ENCODE measurements around the gene NUP98.
"Not testable (repeated sequence)": the region's sequence is repeated elsewhere in the genome, so short reads cannot be mapped to it uniquely, and the experiment has no call there.

NUP98 gene

GRCh38 chr11:3662856-3663255 lies 134.5 kb downstream of the NUP98 start:
- no peak for TF ChIP-seq CTCF (IDR thresholded peaks at IDR 0.05; ENCODE audit: insufficient read depth, low read depth, low read length, missing control alignments)
- DNase-seq (ENCODE audit: low read depth), result no peak
- H3K4me3 ChIP-seq (ENCODE audit: low read length), result no peak overlapping the region

- no peak for DNase-seq (ENCODE audit: low read depth)
- no peak for TF ChIP-seq CTCF (IDR thresholded peaks at IDR 0.05; ENCODE audit: insufficient read depth, low read depth, low read length, missing control alignments)
- no peak overlapping the region for H3K4me3 ChIP-seq (ENCODE audit: low read length)
Observed at GRCh38 chr11:3660960-3661359, 136.4 kb downstream of the NUP98 start.

- TF ChIP-seq CTCF (IDR thresholded peaks at IDR 0.05; ENCODE audit: insufficient read depth, low read depth, low read length, missing control alignments), result no peak
- no peak for DNase-seq (ENCODE audit: low read depth)
- no peak overlapping the region for H3K4me3 ChIP-seq (ENCODE audit: low read length)
Observed at GRCh38 chr11:3659595-3660515, 137.5 kb downstream of the NUP98 start.

GRCh38 chr11:3658252-3658651 lies 139.1 kb downstream of the NUP98 start:
- DNase-seq (ENCODE audit: low read depth), result no peak
- no peak overlapping the region for H3K4me3 ChIP-seq (ENCODE audit: low read length)
- TF ChIP-seq CTCF (IDR thresholded peaks at IDR 0.05; ENCODE audit: insufficient read depth, low read depth, low read length, missing control alignments), result no peak

- H3K4me3 ChIP-seq (ENCODE audit: low read length); DNase-seq (ENCODE audit: low read depth): not testable (repeated sequence)
Observed at GRCh38 chr11:3657331-3657730, 140.0 kb downstream of the NUP98 start.

GRCh38 chr11:3655547-3655946 lies 141.8 kb downstream of the NUP98 start:
- no peak overlapping the region for H3K4me3 ChIP-seq (ENCODE audit: low read length)
- no peak for TF ChIP-seq CTCF (IDR thresholded peaks at IDR 0.05; ENCODE audit: insufficient read depth, low read depth, low read length, missing control alignments)
- no peak for DNase-seq (ENCODE audit: low read depth)

GRCh38 chr11:3652514-3652913 lies 144.8 kb downstream of the NUP98 start:
- DNase-seq (ENCODE audit: low read depth); H3K4me3 ChIP-seq (ENCODE audit: low read length): not testable (repeated sequence)

- not testable (repeated sequence) for H3K4me3 ChIP-seq (ENCODE audit: low read length); DNase-seq (ENCODE audit: low read depth)
Observed at GRCh38 chr11:3649374-3649773, 148.0 kb downstream of the NUP98 start.

- not testable (repeated sequence) for DNase-seq (ENCODE audit: low read depth); H3K4me3 ChIP-seq (ENCODE audit: low read length)
Observed at GRCh38 chr11:3648843-3649242, 148.5 kb downstream of the NUP98 start.

Measured in epithelial cell of esophagus (primary cell).